GM10248 (cell line): Measurements from ENCODE around the gene CD274.

ENCODE experiments used
- CTCF ChIA-PET: fragments of 300-600 bp; sonication (Branson Sonifier 250); formaldehyde crosslinking; extraction: SDS; loops from one replicate; lab custom pipeline; 2021; ENCODE audit warnings: antibody characterized with exemption; lab: Yijun Ruan, JAX
- POLR2A ChIA-PET: fragments of 350-650 bp; sonication (Branson Sonifier 250); formaldehyde crosslinking; extraction: SDS; loops from one replicate; lab custom pipeline; 2020; ENCODE audit warnings: antibody characterized with exemption; lab: Yijun Ruan, JAX
- DNase-seq: peaks from one replicate; pipeline ENCODE4 v3.0.0; 2012; ENCODE audit errors: extremely low spot score
- TF ChIP-seq, protein P1 (sequence below): IDR thresholded peaks from 2 replicates; pipeline ENCODE4 v1.5.1; 2012; ENCODE audit warnings: mild to moderate bottlenecking, low read depth; ENCODE audit errors: extremely low read depth, missing control alignments, control extremely low read depth

The CD274 gene

DNA sequence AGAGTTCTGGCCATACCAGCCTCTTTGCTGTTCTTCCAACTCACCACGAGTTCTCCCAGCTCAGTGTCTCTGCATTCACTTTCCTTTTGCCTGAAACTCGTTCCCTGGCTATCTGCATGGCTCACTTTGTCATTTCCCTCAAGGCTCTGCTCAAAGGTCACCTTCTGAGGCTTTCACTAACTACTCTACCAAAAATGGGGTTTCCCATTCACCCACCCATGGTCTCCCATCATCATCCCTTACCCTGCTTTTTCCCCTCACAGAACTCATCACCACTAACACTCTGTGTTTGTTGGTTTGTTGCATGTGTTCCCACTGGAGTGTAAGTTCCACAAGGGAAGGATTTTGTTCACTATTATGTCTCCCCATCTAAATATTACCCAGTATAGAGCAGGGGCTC lies 29.2 kb upstream of the CD274 start:
- ChIA-PET POLR2A (no interaction called here), CTCF (no interaction called here)
- TF ChIP-seq, protein P1, sequence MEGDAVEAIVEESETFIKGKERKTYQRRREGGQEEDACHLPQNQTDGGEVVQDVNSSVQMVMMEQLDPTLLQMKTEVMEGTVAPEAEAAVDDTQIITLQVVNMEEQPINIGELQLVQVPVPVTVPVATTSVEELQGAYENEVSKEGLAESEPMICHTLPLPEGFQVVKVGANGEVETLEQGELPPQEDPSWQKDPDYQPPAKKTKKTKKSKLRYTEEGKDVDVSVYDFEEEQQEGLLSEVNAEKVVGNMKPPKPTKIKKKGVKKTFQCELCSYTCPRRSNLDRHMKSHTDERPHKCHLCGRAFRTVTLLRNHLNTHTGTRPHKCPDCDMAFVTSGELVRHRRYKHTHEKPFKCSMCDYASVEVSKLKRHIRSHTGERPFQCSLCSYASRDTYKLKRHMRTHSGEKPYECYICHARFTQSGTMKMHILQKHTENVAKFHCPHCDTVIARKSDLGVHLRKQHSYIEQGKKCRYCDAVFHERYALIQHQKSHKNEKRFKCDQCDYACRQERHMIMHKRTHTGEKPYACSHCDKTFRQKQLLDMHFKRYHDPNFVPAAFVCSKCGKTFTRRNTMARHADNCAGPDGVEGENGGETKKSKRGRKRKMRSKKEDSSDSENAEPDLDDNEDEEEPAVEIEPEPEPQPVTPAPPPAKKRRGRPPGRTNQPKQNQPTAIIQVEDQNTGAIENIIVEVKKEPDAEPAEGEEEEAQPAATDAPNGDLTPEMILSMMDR = no peak
- no peak for DNase-seq

DNA sequence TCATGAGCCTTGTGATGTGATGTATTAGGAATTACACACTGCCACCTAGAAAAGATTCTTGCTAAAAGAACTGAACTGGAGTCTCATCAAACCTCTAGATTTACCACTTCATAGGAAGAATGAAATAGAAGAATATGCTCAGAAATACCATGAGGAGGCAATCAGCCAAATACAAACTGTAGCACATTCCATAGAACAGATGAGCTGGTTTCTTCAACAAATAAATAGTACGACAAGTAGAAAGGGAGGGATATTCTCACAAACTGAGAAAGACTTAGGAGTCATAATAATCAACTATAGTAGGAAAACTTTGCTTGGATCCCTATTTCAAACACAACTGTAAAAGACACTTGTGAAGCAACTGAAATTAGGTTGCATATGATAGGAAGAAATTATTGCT lies 28.1 kb upstream of the CD274 start:
- no peak for DNase-seq
- POLR2A ChIA-PET = no interaction called here

DNA sequence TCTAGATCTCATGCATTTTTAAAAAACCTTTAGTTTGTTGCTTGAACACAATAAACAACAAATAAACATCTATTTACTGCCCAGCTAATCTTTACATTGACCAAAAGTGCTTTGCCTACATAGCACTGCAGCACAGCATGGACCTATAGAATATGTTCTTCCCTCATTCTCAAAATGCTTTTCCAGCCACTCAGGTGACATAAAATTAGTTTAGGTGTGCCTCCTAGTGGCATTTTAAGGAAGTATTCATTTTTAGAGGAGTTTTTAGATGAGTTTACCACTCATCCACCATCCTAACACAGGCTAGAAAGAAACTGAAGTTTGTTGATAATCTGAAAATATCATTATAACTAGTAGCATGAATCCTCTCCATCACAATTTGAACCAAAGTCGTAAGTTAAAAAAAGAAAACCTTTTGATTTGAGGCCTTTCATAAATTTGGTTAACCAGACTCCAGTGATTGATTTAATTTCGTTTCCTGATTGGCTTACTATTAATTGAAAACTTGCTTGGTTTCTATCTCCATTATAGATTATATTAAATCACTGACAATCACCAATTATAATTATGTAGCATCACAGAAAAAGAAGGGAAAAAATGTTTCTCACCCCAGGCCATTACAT lies 25.2 kb upstream of the CD274 start:
- CTCF ChIA-PET = interaction anchor here (0.6 to 3.2 kb wide), 7 partner anchors 13 to 349 kb away, joined by 3 to 12 read pairs (median 3); partner anchors contain the start of gene PLGRKT
- TF ChIP-seq, protein P1 = peak; percentile 29
- POLR2A ChIA-PET = no interaction called here
- DNase-seq = peak; percentile 32

More for the DNA sequence above, 28.1 kb upstream of the CD274 start:
- CTCF ChIA-PET = interaction anchor here (0.9 to 1.6 kb wide), 3 partner anchors 17 to 178 kb away, joined by 3 read pairs; no protein-coding TSS in a partner anchor
- TF ChIP-seq, protein P1 = no peak

DNA sequence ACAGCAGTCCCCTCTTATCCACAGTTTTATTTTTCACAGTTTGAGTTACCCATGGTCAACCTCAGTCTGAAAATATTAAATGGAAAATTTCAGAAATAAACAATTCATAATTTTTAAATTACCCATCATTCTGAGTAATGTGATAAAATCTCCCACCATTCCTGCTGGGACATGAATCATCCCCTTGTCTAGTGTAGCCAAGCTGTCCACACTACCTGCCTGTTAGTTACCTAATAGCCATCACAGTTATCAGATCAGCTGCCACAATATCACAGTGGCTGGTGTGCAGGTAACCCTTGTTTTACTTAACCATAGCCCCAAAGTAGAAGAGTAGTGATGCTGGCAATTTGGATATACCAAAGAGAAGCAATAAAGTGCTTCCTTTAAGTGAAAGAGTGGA lies 23.3 kb upstream of the CD274 start:
- CTCF ChIA-PET = interaction anchor here (1.3 to 3.2 kb wide), 6 partner anchors 11 to 665 kb away, joined by 3 to 12 read pairs (median 6); partner anchors contain the start of gene PLGRKT

DNA sequence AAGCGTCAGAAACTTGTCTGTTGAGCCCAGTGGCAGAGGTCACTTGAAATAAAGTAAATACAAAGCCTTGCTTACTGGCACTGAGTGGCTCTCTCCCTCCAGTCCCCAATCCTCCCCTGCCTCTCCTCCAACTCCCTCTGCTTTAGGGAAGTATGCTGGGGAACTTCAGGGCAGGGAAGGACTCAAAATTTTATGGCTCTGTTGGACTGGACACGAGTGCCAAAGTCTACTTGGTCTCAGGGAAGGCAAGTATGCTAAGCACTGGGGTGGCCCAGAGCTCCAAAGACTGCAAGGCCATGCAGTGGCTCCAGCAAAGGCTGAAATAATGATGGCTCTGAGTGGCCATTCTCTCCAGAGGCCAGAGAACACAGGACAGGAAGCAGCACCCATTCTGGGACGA lies 22.2 kb upstream of the CD274 start:
- TF ChIP-seq, protein P1 = no peak
- POLR2A ChIA-PET = no interaction called here
- no peak for DNase-seq
- CTCF ChIA-PET = interaction anchor here (1.5 to 3.2 kb wide), 2 partner anchors 10 to 498 kb away, joined by 3 to 12 read pairs; partner anchors contain the start of gene PLGRKT

More for the DNA sequence above, 23.3 kb upstream of the CD274 start:
- no peak for DNase-seq
- POLR2A ChIA-PET = no interaction called here
- TF ChIP-seq, protein P1 = no peak

DNA sequence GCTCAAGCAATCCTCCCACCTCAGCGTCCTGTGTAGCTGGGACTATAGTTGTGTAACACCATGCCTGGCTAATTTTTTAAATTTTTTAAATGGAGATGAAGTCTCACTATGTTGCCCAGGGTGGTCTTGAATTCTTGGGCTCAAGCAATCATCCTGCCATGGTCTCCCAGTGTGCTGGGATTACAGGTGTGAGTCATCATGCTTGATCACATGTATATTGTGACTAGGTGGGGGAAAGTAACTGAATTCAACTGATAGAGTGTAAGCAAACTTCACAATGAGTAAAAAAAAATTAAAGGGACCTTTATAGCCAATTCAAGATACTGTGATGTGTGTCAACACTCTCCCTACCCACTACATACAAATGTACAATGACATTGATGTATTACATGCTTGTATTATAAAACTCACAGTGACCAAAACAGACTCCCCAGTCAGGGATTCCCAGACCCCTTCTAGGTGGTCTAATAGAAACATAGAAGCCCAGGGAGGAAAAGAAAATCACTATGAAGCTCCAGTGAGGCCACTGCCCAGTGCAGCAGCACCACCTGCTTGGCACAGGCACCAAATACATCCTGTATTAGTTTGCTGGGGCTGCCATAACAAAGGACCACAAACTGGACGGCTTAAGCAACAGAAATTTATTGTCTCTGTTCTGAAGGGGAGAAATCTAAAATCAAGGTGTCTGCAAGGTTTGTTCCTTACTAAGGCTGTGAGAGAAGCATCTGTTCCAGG lies 21.4 kb upstream of the CD274 start:
- TF ChIP-seq, protein P1 = no peak
- CTCF ChIA-PET = interaction anchor here (1.0 to 1.9 kb wide), 5 partner anchors 13 to 498 kb away, joined by 3 to 5 read pairs (median 4); no protein-coding TSS in a partner anchor
- DNase-seq = no peak
- POLR2A ChIA-PET = no interaction called here
